Natural killer cell treated with Interleukin-12 subunit alpha and Interleukin-12 subunit beta and Interleukin-15 and Interleukin-18, amount 100 ng/mL, for 72 hours (primary cell): ENCODE results near the gene EPB41L4A. TPM values are rescaled to one million over a fixed set of nuclear protein-coding genes. Genes with fewer than 3 reads are reported as not detected.
A peak's percentile ranks its signal among the peaks of the same experiment; 100 is the strongest.

Experiments used
- ATAC-seq, 2 donors: fragments of 150-1000 bp; cut with Tn5 transposase in 1 of 2; sonication (Bioruptor Pico), chemical (Tn5 transposase) in 1 of 2; 2 replicates each; pipeline ENCODE4 v1.10.0; 2021
- DNase-seq: peaks from one replicate; pipeline ENCODE4 v3.0.0; 2022; ENCODE audit warnings: low spot score
- H3K27ac Mint-ChIP-seq, 2 donors: 1 replicate in 1 of 2; 2 replicates in 1 of 2; pipeline ENCODE4 v1.8.0; 2022; ENCODE audit warnings: mixed read lengths in 2 of 2, mild to moderate bottlenecking in 1 of 2, moderate library complexity in 1 of 2
- H3K27me3 Mint-ChIP-seq, 2 donors: 1 replicate in 1 of 2; 2 replicates in 1 of 2; pipeline ENCODE4 v1.8.0; 2022; ENCODE audit warnings: mixed read lengths in 2 of 2
- H3K36me3 Mint-ChIP-seq: one replicate; pipeline ENCODE4 v1.8.0; 2022; ENCODE audit warnings: mixed read lengths
- H3K4me1 Mint-ChIP-seq, 2 donors: 1 replicate in 1 of 2; 2 replicates in 1 of 2; pipeline ENCODE4 v1.8.0; 2022; ENCODE audit warnings: low read depth in 2 of 2, mixed read lengths in 2 of 2, mild to moderate bottlenecking in 1 of 2
- H3K4me3 Mint-ChIP-seq: one replicate; pipeline ENCODE4 v1.8.0; 2022; ENCODE audit warnings: mixed read lengths
- H3K9me3 Mint-ChIP-seq: 2 replicates; pipeline ENCODE4 v1.8.0; 2022; ENCODE audit warnings: mixed read lengths
- total RNA-seq, 2 donors: library from RNA; stranded (reverse); gene quantifications; one replicate each; pipeline ENCODE4 v1.2.3, GENCODE V29; 2022

The EPB41L4A gene
- total RNA-seq, 2 donors from 2014 or later, result 11.7 to 12.7 TPM

DNA sequence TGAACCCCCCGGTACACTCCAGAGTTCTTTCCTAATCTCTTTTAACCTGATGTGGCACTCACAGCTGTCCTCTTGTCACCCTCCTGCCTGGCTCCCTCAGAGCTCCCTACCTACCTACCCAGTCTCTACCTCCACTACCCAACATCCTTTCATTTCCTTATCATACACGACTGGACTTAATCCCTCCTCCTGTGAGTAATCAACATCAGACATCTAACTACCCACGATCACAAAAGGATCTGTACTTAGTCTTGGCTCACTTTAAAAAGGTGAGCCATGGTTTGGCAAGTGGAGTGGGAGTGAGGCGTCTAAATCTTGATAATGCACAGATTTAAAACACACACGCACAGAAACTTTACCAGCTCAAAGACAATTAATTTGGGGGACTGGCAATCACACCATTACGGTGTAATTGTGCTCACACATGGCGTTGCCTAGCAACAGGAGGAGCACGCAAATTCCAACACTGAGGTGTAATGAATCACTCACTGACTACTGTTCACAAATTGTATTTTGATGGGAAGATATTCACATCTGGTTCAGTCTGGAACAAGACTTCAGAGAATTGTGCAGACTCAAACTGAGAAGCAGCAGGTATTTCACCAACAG, 235.9 kb downstream of the EPB41L4A start:
- H3K4me3 Mint-ChIP-seq, result no peak overlapping the region
- H3K9me3 Mint-ChIP-seq, result no peaks in the 10 kb centered on the region
- no peak overlapping the region for H3K27ac Mint-ChIP-seq
- ATAC-seq (no peak), DNase-seq (no peak)
- H3K27me3 Mint-ChIP-seq, result peaks cover 0 to 11% of the 10 kb centered on the region in 2 donors
- H3K36me3 Mint-ChIP-seq, result no peaks in the 10 kb centered on the region
- H3K4me1 Mint-ChIP-seq, result no peaks in the 10 kb centered on the region

DNA sequence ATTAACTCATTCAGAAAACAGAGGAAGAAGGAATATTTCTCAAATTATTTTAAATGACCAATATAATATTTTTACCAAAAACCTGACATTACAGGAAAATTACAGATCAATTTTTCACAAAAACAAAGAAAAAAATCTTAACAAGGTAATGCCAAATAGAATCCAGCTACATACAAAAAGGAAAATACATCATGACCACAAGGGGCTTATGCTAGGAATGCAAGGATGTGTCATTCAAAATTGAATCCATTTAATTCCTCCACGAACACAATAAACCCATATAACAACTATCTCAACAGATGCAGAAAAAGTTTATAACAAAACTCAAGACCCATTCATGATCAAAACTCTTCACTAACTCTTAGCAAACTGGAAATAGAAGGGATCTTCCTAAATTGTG, 239.8 kb downstream of the EPB41L4A start:
- Mint-ChIP-seq H3K27ac (no peak overlapping the region), H3K9me3 (no peaks in the 10 kb centered on the region), H3K27me3 (peaks cover 0 to 14% of the 10 kb centered on the region in 2 donors), H3K4me1 (peaks cover 0 to 6% of the 10 kb centered on the region in 2 donors), H3K36me3 (no peaks in the 10 kb centered on the region), H3K4me3 (no peak overlapping the region)
- ATAC-seq (no peak), DNase-seq (no peak)

DNA sequence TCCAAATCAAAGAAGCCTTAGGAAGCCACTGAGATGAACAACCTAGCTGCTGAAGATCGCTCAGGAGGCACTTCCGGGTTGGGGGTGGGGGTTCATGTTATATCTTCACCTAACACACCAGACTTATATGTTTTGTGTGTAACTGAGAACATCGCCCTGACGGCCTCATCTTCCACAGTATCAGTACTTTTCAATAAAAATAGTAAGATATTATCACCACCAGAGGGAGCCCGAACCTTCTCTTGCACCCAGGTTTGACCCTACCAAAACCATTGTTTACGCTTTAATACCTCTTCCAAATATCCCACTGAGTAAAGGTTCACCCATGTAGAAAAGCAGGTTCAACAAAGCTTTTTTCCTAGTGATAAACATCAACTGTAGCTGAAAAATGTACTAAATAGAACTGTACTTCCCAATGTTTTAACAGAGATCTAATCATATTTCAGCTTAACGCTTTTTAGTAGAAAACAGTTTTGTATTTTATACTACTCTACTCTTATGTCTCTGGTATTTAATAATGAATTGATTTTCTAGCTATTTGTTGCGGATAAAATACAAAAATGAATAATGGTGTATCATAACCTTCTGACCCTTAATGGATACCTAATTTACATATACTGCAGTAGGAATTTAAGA, 244.0 kb downstream of the EPB41L4A start:
- Mint-ChIP-seq H3K4me1 (peaks cover 0 to 6% of the 10 kb centered on the region in 2 donors), H3K4me3 (no peak overlapping the region), H3K27me3 (peaks cover 0 to 11% of the 10 kb centered on the region in 2 donors), H3K36me3 (no peaks in the 10 kb centered on the region), H3K9me3 (no peaks in the 10 kb centered on the region), H3K27ac (no peak overlapping the region)
- peak; percentile 70 to 80 for ATAC-seq
- no peak for DNase-seq

DNA sequence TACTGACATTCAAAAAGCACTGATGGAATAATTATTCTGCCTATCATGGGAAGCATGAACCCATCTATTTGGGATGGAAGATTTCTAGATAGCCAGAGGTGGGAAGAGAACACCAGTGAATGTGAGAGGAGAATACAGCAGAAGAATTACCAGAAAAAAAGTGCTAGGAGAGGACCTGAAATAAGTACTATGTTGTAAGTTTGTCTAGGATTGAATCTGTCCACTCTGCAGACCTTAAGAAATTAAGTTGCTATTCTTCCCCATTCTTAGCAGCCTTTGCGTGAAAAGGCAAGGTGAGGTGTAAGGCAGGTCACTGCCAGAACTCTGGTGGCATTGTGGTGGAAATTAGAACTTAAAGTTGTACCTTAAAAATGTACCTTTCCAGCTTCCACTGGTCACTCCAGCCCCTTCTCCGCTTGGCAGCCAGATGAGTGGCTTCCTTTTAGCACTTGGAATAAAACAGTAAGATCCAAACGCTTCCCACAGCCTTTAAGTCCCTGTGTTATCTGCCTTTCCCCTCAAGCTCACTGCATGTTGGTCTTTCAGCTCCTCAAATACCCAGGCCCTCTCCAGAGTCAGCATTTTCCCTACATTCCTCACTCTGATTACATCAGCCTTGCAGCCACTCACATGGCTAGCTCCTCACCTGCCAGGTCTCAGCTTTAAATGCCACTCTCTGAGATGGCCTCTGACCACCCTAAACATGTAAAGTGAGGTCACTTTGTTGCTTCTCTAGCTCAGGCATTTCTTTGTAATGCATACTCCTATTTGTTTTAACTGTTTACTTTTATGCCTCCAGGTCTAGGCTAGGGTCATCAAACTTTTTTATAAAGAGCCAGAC, 253.0 kb downstream of the EPB41L4A start:
- Mint-ChIP-seq H3K4me3 (no peak overlapping the region), H3K9me3 (no peaks in the 10 kb centered on the region), H3K27ac (peak overlapping the region; percentile 38 to 48), H3K4me1 (peaks cover 21 to 24% of the 10 kb centered on the region in 2 donors), H3K36me3 (peaks cover 36% of the 10 kb centered on the region), H3K27me3 (no peaks in the 10 kb centered on the region)
- ATAC-seq (peak in 1 of 2 donors; percentile 37), DNase-seq (no peak)

DNA sequence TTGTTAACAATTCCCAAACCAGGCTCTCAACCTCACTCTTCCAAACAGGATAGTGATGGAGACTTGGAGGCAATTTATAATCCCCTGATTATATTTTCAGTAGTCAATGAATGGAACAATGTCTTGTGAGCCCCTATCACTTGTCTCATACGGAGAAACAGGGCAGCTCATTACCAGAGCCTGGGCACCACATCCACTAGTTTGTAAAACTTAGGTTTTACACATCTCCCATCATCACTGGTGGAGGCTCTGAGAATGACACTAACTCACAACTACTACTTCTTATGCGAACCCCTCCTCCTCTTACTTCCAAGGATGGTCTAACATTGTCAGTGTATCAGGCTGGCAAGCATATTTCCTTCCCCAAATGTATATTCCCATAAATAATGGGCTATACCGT, 253.7 kb downstream of the EPB41L4A start:
- peaks cover 36% of the 10 kb centered on the region for H3K36me3 Mint-ChIP-seq
- no peaks in the 10 kb centered on the region for H3K9me3 Mint-ChIP-seq
- H3K4me3 Mint-ChIP-seq, result no peak overlapping the region
- no peak for ATAC-seq
- peaks cover 24 to 28% of the 10 kb centered on the region in 2 donors for H3K4me1 Mint-ChIP-seq
- no peaks in the 10 kb centered on the region for H3K27me3 Mint-ChIP-seq
- DNase-seq, result no peak
- no peak overlapping the region for H3K27ac Mint-ChIP-seq

DNA sequence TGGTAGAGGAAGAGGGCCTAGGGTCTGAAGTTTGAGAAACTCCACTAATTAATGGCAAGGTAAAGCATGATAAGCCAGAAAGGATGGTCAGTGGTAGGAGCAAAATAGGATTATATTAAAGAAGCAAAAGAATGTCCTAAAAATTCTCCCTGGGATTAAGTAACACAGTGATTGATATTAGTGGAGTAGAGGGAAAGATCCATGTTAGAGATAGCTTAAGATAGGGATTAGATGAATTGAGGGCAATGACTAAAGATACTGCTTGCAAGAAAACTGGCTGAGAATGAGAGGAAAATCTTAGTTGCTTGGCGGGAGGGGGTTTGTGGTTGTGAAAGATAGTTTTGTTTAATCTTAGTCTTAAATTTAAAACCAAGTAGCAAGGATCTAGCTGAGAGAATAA, 255.6 kb downstream of the EPB41L4A start:
- DNase-seq, result no peak
- no peaks in the 10 kb centered on the region for H3K27me3 Mint-ChIP-seq
- H3K36me3 Mint-ChIP-seq, result peaks cover 32% of the 10 kb centered on the region
- ATAC-seq, result no peak
- H3K4me1 Mint-ChIP-seq, result peaks cover 28 to 31% of the 10 kb centered on the region in 2 donors
- H3K4me3 Mint-ChIP-seq, result peak overlapping the region; percentile 81
- H3K27ac Mint-ChIP-seq, result peak overlapping the region; percentile 13 to 52
- H3K9me3 Mint-ChIP-seq, result no peaks in the 10 kb centered on the region

DNA sequence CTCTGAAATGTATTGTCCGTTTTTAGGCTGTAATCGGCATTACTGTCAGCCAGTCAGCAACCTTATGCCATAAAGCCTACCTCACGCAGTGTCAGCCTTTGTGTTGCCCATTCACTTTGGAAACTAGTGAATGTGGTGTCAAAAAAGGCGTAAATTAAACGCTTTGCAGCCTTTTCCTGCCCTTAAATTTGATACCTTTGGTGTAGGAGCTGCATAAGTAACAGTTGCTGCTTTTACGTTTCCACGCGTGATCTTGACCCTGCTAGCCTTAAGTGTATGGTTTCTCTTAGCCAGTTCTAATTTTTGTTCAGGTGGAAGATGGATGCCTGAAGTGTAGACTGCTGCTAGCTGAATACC, 257.7 kb downstream of the EPB41L4A start:
- Mint-ChIP-seq H3K27me3 (peaks cover 2 to 9% of the 10 kb centered on the region in 2 donors), H3K4me3 (peak overlapping the region; percentile 81), H3K9me3 (no peaks in the 10 kb centered on the region), H3K36me3 (peaks cover 22% of the 10 kb centered on the region), H3K4me1 (peaks cover 28% of the 10 kb centered on the region in 2 donors), H3K27ac (peak overlapping the region; percentile 52 to 79)
- DNase-seq (no peak), ATAC-seq (no peak)

DNA sequence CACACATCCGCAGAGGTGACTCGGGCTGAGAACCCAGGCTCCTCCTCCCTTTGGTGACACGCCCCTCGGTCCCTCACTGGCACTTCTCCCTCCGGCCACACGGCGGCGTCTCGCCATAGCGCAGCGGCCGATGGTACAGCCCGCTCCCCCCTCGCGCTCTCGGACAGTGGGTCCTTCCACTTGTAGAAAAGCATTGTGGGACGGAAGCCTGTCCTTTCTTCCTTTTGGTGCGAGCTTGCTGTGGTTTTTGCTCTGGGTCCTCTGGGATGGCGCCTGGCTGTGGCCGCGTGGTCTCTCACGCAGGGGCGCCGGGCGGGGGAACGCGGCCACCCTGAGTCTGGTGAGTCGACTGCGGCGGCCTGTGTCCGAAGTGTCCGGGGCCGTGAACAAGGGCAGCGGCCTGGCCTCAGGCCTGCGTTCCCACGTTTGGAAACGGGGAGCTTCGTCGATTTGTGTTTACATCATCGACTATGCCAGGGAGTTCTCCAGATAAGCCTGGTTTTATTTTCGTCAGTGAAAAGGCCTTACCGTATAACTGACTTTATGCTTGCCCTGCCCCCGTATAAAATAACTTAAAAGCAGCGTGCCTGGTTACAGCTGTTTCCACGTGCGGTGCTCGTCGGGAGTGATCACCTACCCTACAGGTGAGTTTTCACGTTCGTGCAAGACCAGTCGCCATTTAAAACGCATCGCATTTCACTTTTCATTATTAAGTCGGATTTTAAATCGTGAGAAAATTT, 258.3 kb downstream of the EPB41L4A start:
- Mint-ChIP-seq H3K27me3 (peaks cover 2 to 10% of the 10 kb centered on the region in 2 donors), H3K27ac (peak overlapping the region; percentile 52 to 79), H3K4me1 (peaks cover 25 to 28% of the 10 kb centered on the region in 2 donors), H3K9me3 (no peaks in the 10 kb centered on the region), H3K36me3 (peaks cover 22% of the 10 kb centered on the region), H3K4me3 (peak overlapping the region; percentile 81)
- peak; percentile 94 for DNase-seq
- ATAC-seq, result peak; percentile 99 to 100

DNA sequence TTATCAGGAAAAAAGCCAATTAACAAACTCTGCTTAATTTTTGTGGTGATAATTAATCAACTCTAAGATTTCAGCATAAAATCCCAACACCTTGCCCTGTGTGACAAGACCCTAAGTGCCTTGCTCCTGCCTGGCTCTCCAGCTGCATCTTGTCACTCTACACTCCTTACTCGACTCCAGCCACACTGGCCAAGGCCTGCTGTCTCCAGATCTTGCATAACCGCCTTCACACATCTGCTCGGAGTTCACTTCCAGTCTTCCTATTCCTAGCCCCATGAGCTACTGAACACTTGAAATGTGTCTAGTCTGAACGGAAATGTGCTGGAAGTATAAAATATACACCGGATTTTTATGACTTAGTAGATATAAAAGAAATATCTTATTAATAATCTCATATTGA, 259.6 kb downstream of the EPB41L4A start:
- H3K4me1 Mint-ChIP-seq, result peaks cover 25 to 34% of the 10 kb centered on the region in 2 donors

DNA sequence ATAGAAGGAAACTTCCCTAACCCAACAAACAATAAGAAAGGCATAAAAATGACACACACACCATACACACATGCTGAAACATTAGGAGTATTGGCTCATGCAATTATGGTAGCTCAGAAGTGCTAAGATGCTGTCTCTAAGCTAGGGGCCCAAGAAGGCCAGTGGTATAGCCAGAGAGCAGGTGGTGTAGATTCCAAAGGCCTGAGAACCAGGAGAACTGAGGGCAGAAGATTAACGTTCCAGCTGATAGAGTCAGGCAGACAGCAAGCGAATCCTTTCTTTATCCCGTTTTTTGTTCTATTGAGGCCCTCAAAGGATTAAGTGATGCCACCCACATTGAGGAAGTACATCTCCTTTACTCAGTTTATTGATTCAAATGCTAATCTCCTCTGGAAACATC, 262.9 kb downstream of the EPB41L4A start:
- ATAC-seq, result no peak
- no peak overlapping the region for H3K4me3 Mint-ChIP-seq

More for the DNA sequence above, 259.6 kb downstream of the EPB41L4A start:
- no peaks in the 10 kb centered on the region for H3K9me3 Mint-ChIP-seq
- ATAC-seq (no peak), DNase-seq (no peak)
- no peak overlapping the region for H3K27ac Mint-ChIP-seq
- peaks cover 22% of the 10 kb centered on the region for H3K36me3 Mint-ChIP-seq
- no peak overlapping the region for H3K4me3 Mint-ChIP-seq
- peaks cover 5 to 17% of the 10 kb centered on the region in 2 donors for H3K27me3 Mint-ChIP-seq

DNA sequence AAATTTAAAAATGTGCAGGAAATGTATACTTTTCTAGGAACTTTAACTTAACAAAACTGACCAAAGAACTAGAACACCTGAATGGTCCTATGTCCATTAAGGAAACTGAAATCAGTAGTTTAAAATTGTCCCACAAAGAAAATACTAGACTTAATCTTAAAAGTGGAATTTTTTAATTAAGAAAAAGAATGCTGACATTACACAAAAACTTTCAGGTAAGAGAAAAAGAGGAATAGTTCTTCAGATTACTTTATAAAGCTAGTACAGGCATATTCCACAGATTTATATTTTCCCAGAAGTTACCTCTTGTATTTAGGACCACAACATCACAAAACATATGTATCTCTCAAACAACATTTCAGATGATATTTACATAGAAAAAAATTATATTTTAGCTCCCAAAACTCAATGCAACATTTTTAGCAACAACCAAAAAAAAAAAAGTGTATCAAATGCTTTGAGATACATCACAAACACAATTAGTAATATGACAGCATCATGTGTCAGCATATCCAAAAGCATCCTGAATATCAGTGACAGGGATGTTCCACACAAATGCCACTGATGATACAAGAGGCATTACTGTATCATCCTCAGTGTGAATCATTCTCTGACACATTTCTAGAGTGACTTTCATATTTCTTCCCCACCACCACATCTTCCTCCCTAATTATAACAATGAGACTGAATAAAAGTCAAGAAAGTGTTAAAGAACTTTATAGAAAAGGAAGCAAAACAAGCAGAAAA, 264.0 kb downstream of the EPB41L4A start:
- no peak for DNase-seq
- Mint-ChIP-seq H3K4me1 (peaks cover 3 to 7% of the 10 kb centered on the region in 2 donors), H3K27me3 (peaks cover 7 to 25% of the 10 kb centered on the region in 2 donors), H3K4me3 (no peak overlapping the region), H3K9me3 (no peaks in the 10 kb centered on the region), H3K27ac (peak overlapping the region in 1 of 2 donors; percentile 11), H3K36me3 (no peaks in the 10 kb centered on the region)
- ATAC-seq, result peak in 1 of 2 donors; percentile 46

More for the DNA sequence above, 262.9 kb downstream of the EPB41L4A start:
- H3K36me3 Mint-ChIP-seq, result no peaks in the 10 kb centered on the region
- H3K4me1 Mint-ChIP-seq, result peaks cover 10 to 13% of the 10 kb centered on the region in 2 donors
- H3K27ac Mint-ChIP-seq, result no peak overlapping the region
- no peaks in the 10 kb centered on the region for H3K9me3 Mint-ChIP-seq
- no peak for DNase-seq
- H3K27me3 Mint-ChIP-seq, result peaks cover 7 to 17% of the 10 kb centered on the region in 2 donors

DNA sequence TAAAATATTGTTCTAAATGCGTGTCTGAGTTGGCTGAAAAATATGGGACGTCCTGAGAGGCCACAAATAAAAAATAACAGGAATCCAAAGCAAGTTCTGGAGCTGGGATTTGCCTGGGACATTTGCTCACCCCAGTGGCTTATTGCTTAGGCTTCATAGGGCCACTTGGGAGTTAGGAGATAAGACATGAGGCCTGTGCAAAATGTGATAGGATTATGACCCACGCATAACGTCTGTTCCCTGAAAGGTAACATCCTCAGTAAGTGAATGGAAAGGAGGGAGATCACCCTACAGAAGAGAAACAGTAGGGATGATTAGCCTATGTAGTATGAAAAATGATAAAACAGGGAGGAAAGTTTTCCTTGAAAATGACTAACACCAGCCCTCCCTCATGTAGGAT, 269.4 kb downstream of the EPB41L4A start:
- ATAC-seq (no peak), DNase-seq (no peak)
- peaks cover 2 to 15% of the 10 kb centered on the region in 2 donors for H3K27me3 Mint-ChIP-seq
- no peak overlapping the region for H3K4me3 Mint-ChIP-seq
- no peaks in the 10 kb centered on the region for H3K4me1 Mint-ChIP-seq
- no peak overlapping the region for H3K27ac Mint-ChIP-seq
- no peaks in the 10 kb centered on the region for H3K9me3 Mint-ChIP-seq
- H3K36me3 Mint-ChIP-seq, result no peaks in the 10 kb centered on the region
